ENCODE data around the gene MFGE8. TPM values are rescaled to one million over a fixed set of nuclear protein-coding genes. Genes with fewer than 3 reads are reported as not detected.

MFGE8 gene
- total RNA-seq, 1 donor from 2014 or later = 10.6 TPM

GRCh38 chr15:88872106-88872505, 41.1 kb downstream of the MFGE8 start:
- Mint-ChIP-seq H3K9me3 (no peaks in the 10 kb centered on the region), H3K36me3 (ENCODE audit: low read depth) (peaks cover 10% of the 10 kb centered on the region), H3K27me3 (ENCODE audit: insufficient read depth) (no peaks in the 10 kb centered on the region), H3K4me3 (no peak overlapping the region), H3K4me1 (ENCODE audit: low read depth) (no peaks in the 10 kb centered on the region), H3K27ac (no peak overlapping the region)
- intact Hi-C loops (cut with micrococcal nuclease) = no loop called here
- DNase-seq (ENCODE audit: low spot score) = no peak

- DNase-seq (ENCODE audit: low spot score) = no peak
- Mint-ChIP-seq H3K4me3 (no peak overlapping the region), H3K4me1 (ENCODE audit: low read depth) (no peaks in the 10 kb centered on the region), H3K27me3 (ENCODE audit: insufficient read depth) (no peaks in the 10 kb centered on the region), H3K36me3 (ENCODE audit: low read depth) (peaks cover 3% of the 10 kb centered on the region), H3K27ac (no peak overlapping the region), H3K9me3 (no peaks in the 10 kb centered on the region)
- intact Hi-C loops (cut with micrococcal nuclease) = no loop called here
Measured at GRCh38 chr15:88871313-88871712, 41.9 kb downstream of the MFGE8 start.

DNA sequence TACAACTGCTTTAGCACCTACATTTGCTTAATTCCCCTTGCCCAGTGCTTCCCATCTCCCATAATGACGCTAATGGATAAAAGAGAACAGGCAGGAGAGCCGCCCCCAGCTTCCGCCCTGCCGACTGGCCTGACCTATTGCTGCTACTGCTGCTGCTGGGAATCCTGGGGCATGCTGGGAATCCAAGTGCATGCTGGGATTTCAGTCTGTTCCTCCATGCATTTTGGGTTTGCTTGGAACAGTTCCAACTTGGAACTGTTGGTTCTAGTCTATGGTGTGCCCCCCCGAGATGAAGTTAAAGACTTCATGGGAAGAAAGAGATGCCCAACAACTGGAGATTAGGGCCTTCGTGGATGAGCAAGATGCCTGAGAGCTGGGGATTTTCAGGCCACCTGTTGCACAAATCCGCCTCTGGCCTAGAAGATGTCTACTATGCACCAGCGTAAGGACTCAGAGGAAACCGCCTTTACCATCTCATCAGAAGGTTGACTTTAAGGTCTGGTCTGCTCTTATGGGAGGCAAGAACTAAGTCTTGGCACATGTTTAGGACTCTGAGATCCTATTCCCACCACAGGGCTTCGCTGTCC, 46.8 kb downstream of the MFGE8 start:
- Mint-ChIP-seq H3K27me3 (ENCODE audit: insufficient read depth) (no peaks in the 10 kb centered on the region), H3K4me3 (no peak overlapping the region), H3K27ac (no peak overlapping the region), H3K36me3 (ENCODE audit: low read depth) (no peaks in the 10 kb centered on the region), H3K4me1 (ENCODE audit: low read depth) (no peaks in the 10 kb centered on the region), H3K9me3 (no peaks in the 10 kb centered on the region)
- intact Hi-C loops (cut with micrococcal nuclease) = no loop called here
- no peak for DNase-seq (ENCODE audit: low spot score)

- Mint-ChIP-seq H3K36me3 (ENCODE audit: low read depth) (no peaks in the 10 kb centered on the region), H3K9me3 (no peaks in the 10 kb centered on the region), H3K27me3 (ENCODE audit: insufficient read depth) (no peaks in the 10 kb centered on the region), H3K27ac (no peak overlapping the region), H3K4me3 (no peak overlapping the region), H3K4me1 (ENCODE audit: low read depth) (no peaks in the 10 kb centered on the region)
- intact Hi-C loops (cut with micrococcal nuclease) = no loop called here
- DNase-seq (ENCODE audit: low spot score) = no peak
Measured at GRCh38 chr15:88865498-88866099, 47.6 kb downstream of the MFGE8 start.

DNA sequence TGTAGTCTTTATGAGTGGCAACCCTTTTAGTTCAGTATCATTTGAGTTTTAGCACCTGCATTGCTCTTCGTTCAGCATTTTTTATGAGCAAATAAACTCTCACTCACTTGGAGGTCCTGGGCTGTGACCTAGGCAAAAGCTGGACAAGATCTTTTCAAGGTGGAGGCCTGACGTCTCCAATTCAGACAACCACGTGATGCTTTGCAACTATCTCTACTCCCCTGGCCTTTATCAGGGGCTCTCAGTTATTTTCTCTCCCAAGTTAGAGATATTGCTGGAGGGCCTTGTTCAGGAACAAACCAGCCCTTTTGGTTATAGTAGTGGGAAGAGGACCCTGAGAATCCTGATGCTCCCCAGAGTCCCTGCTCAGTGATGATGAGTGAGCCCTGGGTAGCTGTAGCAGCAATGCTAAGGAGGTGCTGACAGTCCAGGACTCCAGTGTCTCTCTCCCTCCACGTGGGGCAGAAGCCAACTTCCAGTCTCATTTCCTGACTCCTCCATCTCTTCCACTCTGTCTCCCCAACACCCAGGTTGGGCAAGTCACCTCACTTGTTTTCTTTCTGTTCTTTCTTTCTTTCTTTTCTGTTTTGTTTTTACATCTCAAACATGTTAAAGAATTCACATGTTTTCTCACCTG, 48.2 kb downstream of the MFGE8 start:
- no peaks in the 10 kb centered on the region for H3K4me1 Mint-ChIP-seq (ENCODE audit: low read depth)

GRCh38 chr15:88863412-88863811, 49.8 kb downstream of the MFGE8 start:
- no peak overlapping the region for H3K4me3 Mint-ChIP-seq
- intact Hi-C loops (cut with micrococcal nuclease) = no loop called here
- no peaks in the 10 kb centered on the region for H3K4me1 Mint-ChIP-seq (ENCODE audit: low read depth)
- no peaks in the 10 kb centered on the region for H3K36me3 Mint-ChIP-seq (ENCODE audit: low read depth)
- H3K9me3 Mint-ChIP-seq = no peaks in the 10 kb centered on the region
- no peak for DNase-seq (ENCODE audit: low spot score)
- peaks cover 3% of the 10 kb centered on the region for H3K27me3 Mint-ChIP-seq (ENCODE audit: insufficient read depth)
- H3K27ac Mint-ChIP-seq = no peak overlapping the region

More for the DNA sequence above, 48.2 kb downstream of the MFGE8 start:
- no peaks in the 10 kb centered on the region for H3K9me3 Mint-ChIP-seq
- intact Hi-C loops (cut with micrococcal nuclease) = no loop called here
- no peak overlapping the region for H3K27ac Mint-ChIP-seq
- H3K4me3 Mint-ChIP-seq = no peak overlapping the region
- H3K27me3 Mint-ChIP-seq (ENCODE audit: insufficient read depth) = no peaks in the 10 kb centered on the region
- no peaks in the 10 kb centered on the region for H3K36me3 Mint-ChIP-seq (ENCODE audit: low read depth)
- DNase-seq (ENCODE audit: low spot score) = no peak

DNA sequence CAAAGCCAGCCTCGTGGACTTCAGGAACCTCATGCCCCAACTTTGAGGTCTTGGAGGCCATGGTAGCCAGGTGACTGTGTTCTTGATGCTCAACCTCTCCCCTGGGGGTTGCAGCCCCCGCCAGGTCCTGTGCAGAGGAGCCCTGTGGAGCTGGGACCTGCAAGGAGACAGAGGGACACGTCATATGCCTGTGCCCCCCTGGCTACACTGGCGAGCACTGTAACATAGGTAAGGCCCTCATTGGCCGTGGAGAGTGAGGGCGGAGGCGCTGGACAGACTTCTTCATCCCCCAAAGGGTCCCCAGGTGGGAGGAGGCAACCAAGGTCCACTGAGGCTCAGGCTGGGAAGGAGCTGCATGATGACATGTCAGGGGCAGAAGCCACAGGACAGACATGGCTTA, 53.0 kb downstream of the MFGE8 start:
- Mint-ChIP-seq H3K27me3 (ENCODE audit: insufficient read depth) (peaks cover 3% of the 10 kb centered on the region), H3K9me3 (peaks cover under 1% of the 10 kb centered on the region), H3K36me3 (ENCODE audit: low read depth) (no peaks in the 10 kb centered on the region), H3K27ac (no peak overlapping the region), H3K4me3 (no peak overlapping the region), H3K4me1 (ENCODE audit: low read depth) (no peaks in the 10 kb centered on the region)
- intact Hi-C loops (cut with micrococcal nuclease) = no loop called here
- DNase-seq (ENCODE audit: low spot score) = no peak

GRCh38 chr15:88859550-88859949, 53.6 kb downstream of the MFGE8 start:
- H3K36me3 Mint-ChIP-seq (ENCODE audit: low read depth) = no peaks in the 10 kb centered on the region
- intact Hi-C loops (cut with micrococcal nuclease) = no loop called here
- no peak overlapping the region for H3K27ac Mint-ChIP-seq
- no peak for DNase-seq (ENCODE audit: low spot score)
- H3K9me3 Mint-ChIP-seq = peaks cover 7% of the 10 kb centered on the region
- no peaks in the 10 kb centered on the region for H3K4me1 Mint-ChIP-seq (ENCODE audit: low read depth)
- H3K27me3 Mint-ChIP-seq (ENCODE audit: insufficient read depth) = peaks cover 3% of the 10 kb centered on the region
- H3K4me3 Mint-ChIP-seq = no peak overlapping the region

DNA sequence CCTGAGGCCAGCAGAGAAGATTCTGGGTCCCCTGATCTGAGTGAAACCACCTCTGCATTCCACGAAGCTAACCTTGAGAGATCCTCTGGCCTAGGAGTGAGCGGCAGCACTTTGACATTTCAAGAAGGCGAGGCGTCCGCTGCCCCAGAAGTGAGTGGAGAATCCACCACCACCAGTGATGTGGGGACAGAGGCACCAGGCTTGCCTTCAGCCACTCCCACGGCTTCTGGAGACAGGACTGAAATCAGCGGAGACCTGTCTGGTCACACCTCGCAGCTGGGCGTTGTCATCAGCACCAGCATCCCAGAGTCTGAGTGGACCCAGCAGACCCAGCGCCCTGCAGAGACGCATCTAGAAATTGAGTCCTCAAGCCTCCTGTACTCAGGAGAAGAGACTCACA, 54.2 kb downstream of the MFGE8 start:
- intact Hi-C loops (cut with micrococcal nuclease) = no loop called here
- no peak for DNase-seq (ENCODE audit: low spot score)
- Mint-ChIP-seq H3K27ac (no peak overlapping the region), H3K36me3 (ENCODE audit: low read depth) (no peaks in the 10 kb centered on the region), H3K4me1 (ENCODE audit: low read depth) (no peaks in the 10 kb centered on the region), H3K27me3 (ENCODE audit: insufficient read depth) (peaks cover 3% of the 10 kb centered on the region), H3K9me3 (peaks cover 9% of the 10 kb centered on the region), H3K4me3 (no peak overlapping the region)

DNA sequence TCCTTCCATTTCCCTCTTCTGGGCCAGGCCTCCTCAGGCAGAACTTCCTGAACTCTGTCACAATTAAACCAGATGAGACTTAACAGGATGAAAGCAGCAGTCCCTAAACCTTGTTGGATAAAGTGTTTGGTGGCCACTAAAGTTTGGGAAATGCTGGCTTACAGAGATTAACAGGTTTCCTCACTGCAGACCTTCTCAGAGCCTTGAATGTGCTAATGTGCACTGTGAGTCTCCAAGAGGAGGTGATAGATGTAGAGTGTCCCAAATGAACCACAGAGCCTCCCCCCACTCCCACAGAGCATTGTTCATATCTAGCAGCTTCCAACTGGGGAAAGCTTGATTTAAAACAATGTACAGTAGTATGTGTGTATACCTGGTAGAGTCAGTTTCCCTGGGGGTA, 60.7 kb downstream of the MFGE8 start:
- Mint-ChIP-seq H3K9me3 (peaks cover 12% of the 10 kb centered on the region), H3K4me3 (no peak overlapping the region), H3K36me3 (ENCODE audit: low read depth) (no peaks in the 10 kb centered on the region), H3K4me1 (ENCODE audit: low read depth) (no peaks in the 10 kb centered on the region), H3K27me3 (ENCODE audit: insufficient read depth) (no peaks in the 10 kb centered on the region), H3K27ac (no peak overlapping the region)
- DNase-seq (ENCODE audit: low spot score) = no peak
- intact Hi-C loops (cut with micrococcal nuclease) = no loop called here

DNA sequence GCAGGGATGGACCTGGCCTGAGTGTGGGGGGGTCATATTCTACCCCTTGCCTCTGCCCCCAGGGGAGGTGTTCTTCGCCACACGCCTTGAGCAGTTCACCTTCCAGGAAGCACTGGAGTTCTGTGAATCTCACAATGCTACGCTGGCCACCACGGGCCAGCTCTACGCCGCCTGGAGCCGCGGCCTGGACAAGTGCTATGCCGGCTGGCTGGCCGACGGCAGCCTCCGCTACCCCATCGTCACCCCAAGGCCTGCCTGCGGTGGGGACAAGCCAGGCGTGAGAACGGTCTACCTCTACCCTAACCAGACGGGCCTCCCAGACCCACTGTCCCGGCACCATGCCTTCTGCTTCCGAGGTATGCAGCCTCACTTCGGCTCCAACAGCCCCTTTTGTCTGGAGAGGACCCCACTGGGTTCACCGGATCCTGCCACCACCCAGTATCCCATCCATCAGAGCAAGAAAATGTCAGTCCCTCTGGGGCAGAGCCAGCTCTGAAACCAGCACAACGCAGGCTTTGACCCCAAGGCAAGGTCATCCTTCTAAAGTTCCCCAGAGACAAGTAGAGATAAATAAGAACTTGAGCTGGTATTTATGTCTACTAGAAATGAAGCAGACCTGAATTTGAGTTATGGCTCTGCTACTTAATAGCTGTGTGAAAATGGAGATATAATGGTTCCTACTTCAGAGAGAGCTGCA, 63.7 kb downstream of the MFGE8 start:
- H3K36me3 Mint-ChIP-seq (ENCODE audit: low read depth) = no peaks in the 10 kb centered on the region
- no peak for DNase-seq (ENCODE audit: low spot score)
- no peaks in the 10 kb centered on the region for H3K27me3 Mint-ChIP-seq (ENCODE audit: insufficient read depth)
- peaks cover 5% of the 10 kb centered on the region for H3K9me3 Mint-ChIP-seq
- intact Hi-C loops (cut with micrococcal nuclease) = no loop called here
- no peak overlapping the region for H3K27ac Mint-ChIP-seq
- H3K4me1 Mint-ChIP-seq (ENCODE audit: low read depth) = peaks cover 7% of the 10 kb centered on the region
- no peak overlapping the region for H3K4me3 Mint-ChIP-seq

All from activated T-helper 1 cell treated with anti-CD3 and anti-CD28 coated beads, Interleukin-12 subunit alpha, Interleukin-12 subunit beta, Interleukin-2, Interleukin-4 antibody, amounts not matched to agents 30 ng/mL and 10 ng/mL and 1 ng/mL, durations not matched to agents 14 hours and 24 hours and 36 hours (primary cell).